ENCODE results near the gene EZH1.

GRCh38 chr17:42670789-42671657 is 73.8 kb downstream of the EZH1 start:
- TF ChIP-seq TOX (CRISPR knock-in tag; IDR thresholded peaks at IDR 0.05; ENCODE audit: borderline replicate concordance) (no peak), RARB (CRISPR knock-in tag; IDR thresholded peaks at IDR 0.05) (no peak), GLIS3 (CRISPR knock-in tag; IDR thresholded peaks at IDR 0.05) (no peak)

Measured in SK-N-SH treated with all-trans-retinoic acid at 6 μM for 48 hours (cell line).